ENCODE measurements around the gene KLHL26. TPM values are rescaled to one million over a fixed set of nuclear protein-coding genes. Genes with fewer than 3 reads are reported as not detected.

KLHL26 gene
- total and polyA plus RNA-seq, 2 of the 13 experiments (the other 11 are each of a cell fraction or from before 2014, with no cell fraction given) = 1.5 to 1.7 TPM

DNA sequence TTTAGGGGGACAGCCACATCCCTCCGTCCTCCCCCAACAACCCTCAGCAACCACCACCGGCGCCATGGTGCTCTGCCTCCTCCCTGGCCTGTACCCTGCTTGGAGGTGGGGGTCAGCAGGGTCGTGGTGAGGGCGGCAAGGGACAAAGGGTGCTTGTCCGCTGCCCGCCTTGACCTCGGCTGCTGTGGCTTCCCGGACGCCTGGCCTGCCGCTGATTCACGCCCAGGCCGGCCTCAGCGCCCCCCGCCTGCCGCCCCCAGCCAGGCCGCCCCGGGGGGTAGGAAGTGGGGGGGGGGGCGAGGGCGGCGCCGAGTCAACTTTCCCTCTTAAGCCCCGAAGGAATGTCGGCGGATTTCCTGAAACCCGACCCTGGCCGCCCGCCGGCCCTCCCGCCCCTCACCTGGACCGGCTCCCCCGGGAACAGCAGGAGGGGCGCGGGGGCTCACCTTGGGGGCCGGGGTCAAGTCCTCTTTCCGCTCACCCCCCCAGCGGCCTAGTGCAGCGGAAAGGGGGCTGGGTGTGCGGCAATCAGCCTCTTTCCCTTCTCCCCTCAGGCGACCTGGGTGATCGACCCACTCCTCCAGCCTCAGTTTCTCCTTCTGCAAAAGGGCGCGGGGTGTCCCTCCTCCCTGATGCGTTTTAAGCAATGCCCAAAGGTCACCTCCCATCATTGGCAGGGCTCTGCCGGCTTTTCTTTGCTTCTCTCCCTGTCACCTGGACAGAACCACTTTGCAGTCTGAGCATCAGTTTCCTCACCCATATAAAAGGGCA is 26.1 kb upstream of the KLHL26 start (continued):
- TF ChIP-seq, protein P1, sequence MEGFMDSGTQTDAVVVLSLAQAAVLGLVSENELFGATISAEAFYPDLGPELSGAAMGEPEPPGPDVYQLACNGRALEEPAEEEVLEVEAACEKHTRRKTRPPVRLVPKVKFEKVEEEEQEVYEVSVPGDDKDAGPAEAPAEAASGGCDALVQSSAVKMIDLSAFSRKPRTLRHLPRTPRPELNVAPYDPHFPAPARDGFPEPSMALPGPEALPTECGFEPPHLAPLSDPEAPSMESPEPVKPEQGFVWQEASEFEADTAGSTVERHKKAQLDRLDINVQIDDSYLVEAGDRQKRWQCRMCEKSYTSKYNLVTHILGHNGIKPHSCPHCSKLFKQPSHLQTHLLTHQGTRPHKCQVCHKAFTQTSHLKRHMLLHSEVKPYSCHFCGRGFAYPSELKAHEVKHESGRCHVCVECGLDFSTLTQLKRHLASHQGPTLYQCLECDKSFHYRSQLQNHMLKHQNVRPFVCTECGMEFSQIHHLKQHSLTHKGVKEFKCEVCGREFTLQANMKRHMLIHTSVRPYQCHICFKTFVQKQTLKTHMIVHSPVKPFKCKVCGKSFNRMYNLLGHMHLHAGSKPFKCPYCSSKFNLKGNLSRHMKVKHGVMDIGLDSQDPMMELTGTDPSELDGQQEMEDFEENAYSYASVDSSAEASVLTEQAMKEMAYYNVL (CRISPR knock-in tag; IDR thresholded peaks at IDR 0.05; ENCODE audit: borderline replicate concordance) = peak; percentile 79
- TF ChIP-seq POLR2AphosphoS5 (IDR thresholded peaks at IDR 0.05; ENCODE audit: low read depth, low read length) (peak; percentile 33; the same call in 1 of the 2 replicates), IRF2 (CRISPR knock-in tag; IDR thresholded peaks at IDR 0.05) (0 out of 2 replicates have a peak, but pooled peaks have one; percentile 39), ZNF713 (CRISPR knock-in tag; IDR thresholded peaks at IDR 0.05) (no peak), ZNF792 (CRISPR knock-in tag; IDR thresholded peaks at IDR 0.05) (no peak), ZBTB3 (CRISPR knock-in tag; IDR thresholded peaks at IDR 0.05; ENCODE audit: borderline replicate concordance, low read depth) (peak; percentile 49; the same call in 1 of the 2 replicates), ZNF839 (CRISPR knock-in tag; IDR thresholded peaks at IDR 0.05; ENCODE audit: borderline replicate concordance) (no peak), HOXD1 (CRISPR knock-in tag; IDR thresholded peaks at IDR 0.05) (peak; percentile 45; the same call in 1 of the 2 replicates), ZNF564 (CRISPR knock-in tag; IDR thresholded peaks at IDR 0.05) (0 out of 2 replicates have a peak, but pooled peaks have one; percentile 30), GABPA (IDR thresholded peaks at IDR 0.05; ENCODE audit: low read depth, low read length) (0 out of 2 replicates have a peak, but pooled peaks have one; percentile 13), GABPA (CRISPR knock-in tag; IDR thresholded peaks at IDR 0.05; ENCODE audit: low read depth) (peak; percentile 66), ZNF251 (CRISPR knock-in tag; IDR thresholded peaks at IDR 0.05) (no peak), KLF9 (CRISPR knock-in tag; IDR thresholded peaks at IDR 0.05; ENCODE audit: low read depth) (0 out of 2 replicates have a peak, but pooled peaks have one; percentile 26), NR2C2 (CRISPR knock-in tag; IDR thresholded peaks at IDR 0.05; ENCODE audit: borderline replicate concordance) (peak; percentile 82), ZSCAN22 (CRISPR knock-in tag; IDR thresholded peaks at IDR 0.05) (peak; percentile 70; the same call in 1 of the 2 replicates), BRD4 (CRISPR knock-in tag; IDR thresholded peaks at IDR 0.05) (peak; percentile 22; the same call in 1 of the 2 replicates), ZKSCAN5 (CRISPR knock-in tag; IDR thresholded peaks at IDR 0.05) (no peak), IRX3 (CRISPR knock-in tag; IDR thresholded peaks at IDR 0.05; ENCODE audit: borderline replicate concordance, low read depth) (no peak), TGIF2 (CRISPR knock-in tag; IDR thresholded peaks at IDR 0.05) (no peak), MAFF (IDR thresholded peaks at IDR 0.05; ENCODE audit: low read depth, low read length) (no peak), PRMT3 (CRISPR knock-in tag; IDR thresholded peaks at IDR 0.05; ENCODE audit: borderline replicate concordance, low read depth) (no peak), ZNF558 (CRISPR knock-in tag; IDR thresholded peaks at IDR 0.05; ENCODE audit: borderline replicate concordance) (no peak), JUNB (CRISPR knock-in tag; IDR thresholded peaks at IDR 0.05; ENCODE audit: borderline replicate concordance) (no peak), ARNT2 (CRISPR knock-in tag; IDR thresholded peaks at IDR 0.05; ENCODE audit: low read depth) (0 out of 2 replicates have a peak, but pooled peaks have one; percentile 49), KDM6A (CRISPR knock-in tag; IDR thresholded peaks at IDR 0.05; ENCODE audit: low read depth) (no peak)
- TF ChIP-seq, protein P2, sequence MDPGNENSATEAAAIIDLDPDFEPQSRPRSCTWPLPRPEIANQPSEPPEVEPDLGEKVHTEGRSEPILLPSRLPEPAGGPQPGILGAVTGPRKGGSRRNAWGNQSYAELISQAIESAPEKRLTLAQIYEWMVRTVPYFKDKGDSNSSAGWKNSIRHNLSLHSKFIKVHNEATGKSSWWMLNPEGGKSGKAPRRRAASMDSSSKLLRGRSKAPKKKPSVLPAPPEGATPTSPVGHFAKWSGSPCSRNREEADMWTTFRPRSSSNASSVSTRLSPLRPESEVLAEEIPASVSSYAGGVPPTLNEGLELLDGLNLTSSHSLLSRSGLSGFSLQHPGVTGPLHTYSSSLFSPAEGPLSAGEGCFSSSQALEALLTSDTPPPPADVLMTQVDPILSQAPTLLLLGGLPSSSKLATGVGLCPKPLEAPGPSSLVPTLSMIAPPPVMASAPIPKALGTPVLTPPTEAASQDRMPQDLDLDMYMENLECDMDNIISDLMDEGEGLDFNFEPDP (CRISPR knock-in tag; conservative IDR thresholded peaks at IDR 0.05) = no peak
- TF ChIP-seq, protein P3, sequence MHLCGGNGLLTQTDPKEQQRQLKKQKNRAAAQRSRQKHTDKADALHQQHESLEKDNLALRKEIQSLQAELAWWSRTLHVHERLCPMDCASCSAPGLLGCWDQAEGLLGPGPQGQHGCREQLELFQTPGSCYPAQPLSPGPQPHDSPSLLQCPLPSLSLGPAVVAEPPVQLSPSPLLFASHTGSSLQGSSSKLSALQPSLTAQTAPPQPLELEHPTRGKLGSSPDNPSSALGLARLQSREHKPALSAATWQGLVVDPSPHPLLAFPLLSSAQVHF (CRISPR knock-in tag; IDR thresholded peaks at IDR 0.05) = no peak
- TF ChIP-seq, protein P4, sequence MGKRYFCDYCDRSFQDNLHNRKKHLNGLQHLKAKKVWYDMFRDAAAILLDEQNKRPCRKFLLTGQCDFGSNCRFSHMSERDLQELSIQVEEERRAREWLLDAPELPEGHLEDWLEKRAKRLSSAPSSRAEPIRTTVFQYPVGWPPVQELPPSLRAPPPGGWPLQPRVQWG (CRISPR knock-in tag; IDR thresholded peaks at IDR 0.05; ENCODE audit: borderline replicate concordance, low read depth) = no peak
